ENCODE measurements around the gene ARHGAP40. TPM values are rescaled to one million over a fixed set of nuclear protein-coding genes. Genes with fewer than 3 reads are reported as not detected.

ARHGAP40 gene
- total RNA-seq, 1 experiment from 2014 or later: not detected

- Histone ChIP-seq H3K9me3 (replicated peaks) (no peaks in the 10 kb centered on the region), H3K36me3 (no peaks in the 10 kb centered on the region), H3K4me3 (no peak overlapping the region), H3K27ac (no peak overlapping the region), H3K4me1 (peaks cover 3% of the 10 kb centered on the region; the same call in 1 of the 2 replicates), H3K27me3 (peaks cover 14% of the 10 kb centered on the region)
- DNase-seq: no peak
Measured at GRCh38 chr20:38644588-38645260, 43.1 kb downstream of the ARHGAP40 start.

GRCh38 chr20:38645351-38645750, 43.7 kb downstream of the ARHGAP40 start:
- H3K27me3 ChIP-seq: peaks cover 14% of the 10 kb centered on the region
- no peak overlapping the region for H3K4me3 ChIP-seq
- H3K27ac ChIP-seq: no peak overlapping the region
- no peaks in the 10 kb centered on the region for H3K36me3 ChIP-seq
- H3K4me1 ChIP-seq: peaks cover 4% of the 10 kb centered on the region; the same call in 1 of the 2 replicates
- no peaks in the 10 kb centered on the region for H3K9me3 ChIP-seq (replicated peaks)
- no peak for DNase-seq

GRCh38 chr20:38645980-38646858, 44.6 kb downstream of the ARHGAP40 start:
- Histone ChIP-seq H3K27me3 (peaks cover 13% of the 10 kb centered on the region), H3K36me3 (no peaks in the 10 kb centered on the region), H3K9me3 (replicated peaks) (no peaks in the 10 kb centered on the region), H3K4me1 (peaks cover 9% of the 10 kb centered on the region), H3K4me3 (peak overlapping the region; percentile 13), H3K27ac (no peak overlapping the region)
- DNase-seq: peak; percentile 83 to 91

- peak; percentile 96 to 99 for DNase-seq
- Histone ChIP-seq H3K27ac (no peak overlapping the region), H3K9me3 (replicated peaks) (no peaks in the 10 kb centered on the region), H3K4me3 (no peak overlapping the region), H3K4me1 (peaks cover 10% of the 10 kb centered on the region), H3K36me3 (no peaks in the 10 kb centered on the region), H3K27me3 (no peaks in the 10 kb centered on the region)
Measured at GRCh38 chr20:38649275-38649891, 47.8 kb downstream of the ARHGAP40 start.

GRCh38 chr20:38650010-38650409, 48.4 kb downstream of the ARHGAP40 start:
- no peaks in the 10 kb centered on the region for H3K36me3 ChIP-seq
- peak; percentile 34 to 53 for DNase-seq
- H3K27me3 ChIP-seq: no peaks in the 10 kb centered on the region
- H3K4me1 ChIP-seq: peaks cover 10% of the 10 kb centered on the region
- no peak overlapping the region for H3K27ac ChIP-seq
- H3K9me3 ChIP-seq (replicated peaks): no peaks in the 10 kb centered on the region
- H3K4me3 ChIP-seq: no peak overlapping the region

GRCh38 chr20:38651154-38651553, 49.5 kb downstream of the ARHGAP40 start:
- no peaks in the 10 kb centered on the region for H3K27me3 ChIP-seq
- no peaks in the 10 kb centered on the region for H3K9me3 ChIP-seq (replicated peaks)
- H3K27ac ChIP-seq: no peak overlapping the region
- H3K4me1 ChIP-seq: peaks cover 10% of the 10 kb centered on the region
- no peak overlapping the region for H3K4me3 ChIP-seq
- DNase-seq: peak in 1 of 2 experiments; percentile 32
- H3K36me3 ChIP-seq: no peaks in the 10 kb centered on the region

GRCh38 chr20:38651562-38651961, 50.0 kb downstream of the ARHGAP40 start:
- Histone ChIP-seq H3K4me3 (no peak overlapping the region), H3K36me3 (no peaks in the 10 kb centered on the region), H3K9me3 (replicated peaks) (no peaks in the 10 kb centered on the region), H3K4me1 (peaks cover 10% of the 10 kb centered on the region), H3K27me3 (no peaks in the 10 kb centered on the region), H3K27ac (no peak overlapping the region)
- no peak for DNase-seq

GRCh38 chr20:38652995-38653394, 51.4 kb downstream of the ARHGAP40 start:
- no peak overlapping the region for H3K4me3 ChIP-seq
- peaks cover 10% of the 10 kb centered on the region for H3K4me1 ChIP-seq
- no peaks in the 10 kb centered on the region for H3K36me3 ChIP-seq
- no peak for DNase-seq
- H3K27ac ChIP-seq: no peak overlapping the region
- no peaks in the 10 kb centered on the region for H3K9me3 ChIP-seq (replicated peaks)
- H3K27me3 ChIP-seq: no peaks in the 10 kb centered on the region

- H3K9me3 ChIP-seq (replicated peaks): no peaks in the 10 kb centered on the region
- H3K4me3 ChIP-seq: no peak overlapping the region
- 0 out of 2 replicates have a peak, but pooled peaks cover 4% of the 10 kb centered on the region for H3K27me3 ChIP-seq
- no peak overlapping the region for H3K27ac ChIP-seq
- no peaks in the 10 kb centered on the region for H3K36me3 ChIP-seq
- no peak for DNase-seq
- H3K4me1 ChIP-seq: no peaks in the 10 kb centered on the region
Measured at GRCh38 chr20:38657390-38657789, 55.8 kb downstream of the ARHGAP40 start.

- 0 out of 2 replicates have a peak, but pooled peaks cover 4% of the 10 kb centered on the region for H3K27me3 ChIP-seq
- no peak for DNase-seq
- no peaks in the 10 kb centered on the region for H3K9me3 ChIP-seq (replicated peaks)
- no peak overlapping the region for H3K27ac ChIP-seq
- no peaks in the 10 kb centered on the region for H3K36me3 ChIP-seq
- no peak overlapping the region for H3K4me3 ChIP-seq
- no peaks in the 10 kb centered on the region for H3K4me1 ChIP-seq
Measured at GRCh38 chr20:38658879-38659596, 57.4 kb downstream of the ARHGAP40 start.

- no peak overlapping the region for H3K27ac ChIP-seq
- H3K4me3 ChIP-seq: no peak overlapping the region
- H3K36me3 ChIP-seq: no peaks in the 10 kb centered on the region
- DNase-seq: no peak
- no peaks in the 10 kb centered on the region for H3K4me1 ChIP-seq
- H3K27me3 ChIP-seq: 0 out of 2 replicates have a peak, but pooled peaks cover 4% of the 10 kb centered on the region
- no peaks in the 10 kb centered on the region for H3K9me3 ChIP-seq (replicated peaks)
Measured at GRCh38 chr20:38659597-38659880, 57.9 kb downstream of the ARHGAP40 start.

- H3K4me3 ChIP-seq: no peak overlapping the region
- peaks cover 4% of the 10 kb centered on the region; the same call in 1 of the 2 replicates for H3K27me3 ChIP-seq
- H3K9me3 ChIP-seq (replicated peaks): no peaks in the 10 kb centered on the region
- no peaks in the 10 kb centered on the region for H3K36me3 ChIP-seq
- no peak overlapping the region for H3K27ac ChIP-seq
- DNase-seq: no peak
- H3K4me1 ChIP-seq: no peaks in the 10 kb centered on the region
Measured at GRCh38 chr20:38660429-38660828, 58.8 kb downstream of the ARHGAP40 start.

GRCh38 chr20:38663660-38664059, 62.1 kb downstream of the ARHGAP40 start:
- Histone ChIP-seq H3K27me3 (peaks cover 13% of the 10 kb centered on the region; the same call in 1 of the 2 replicates), H3K4me1 (no peaks in the 10 kb centered on the region), H3K36me3 (no peaks in the 10 kb centered on the region), H3K4me3 (no peak overlapping the region), H3K27ac (no peak overlapping the region), H3K9me3 (replicated peaks) (no peaks in the 10 kb centered on the region)
- DNase-seq: no peak

GRCh38 chr20:38664284-38664683, 62.7 kb downstream of the ARHGAP40 start:
- no peak overlapping the region for H3K4me3 ChIP-seq
- H3K27ac ChIP-seq: no peak overlapping the region
- DNase-seq: no peak
- no peaks in the 10 kb centered on the region for H3K4me1 ChIP-seq
- H3K27me3 ChIP-seq: peaks cover 9% of the 10 kb centered on the region; the same call in 1 of the 2 replicates
- H3K36me3 ChIP-seq: no peaks in the 10 kb centered on the region
- H3K9me3 ChIP-seq (replicated peaks): no peaks in the 10 kb centered on the region
